ENCODE data around the gene EEF1G. TPM values are rescaled to one million over a fixed set of nuclear protein-coding genes. Genes with fewer than 3 reads are reported as not detected.

The EEF1G gene
- total and polyA plus RNA-seq, 2 of the 13 experiments (the other 11 are each of a cell fraction or from before 2014, with no cell fraction given): 1,787 to 2,144 TPM

GRCh38 chr11:62601372-62602140 is 27.9 kb upstream of the EEF1G start, which contains the start of gene MTA2 (continued):
- TF ChIP-seq ZNF687 (CRISPR knock-in tag; IDR thresholded peaks at IDR 0.05) (peak; percentile 89), ZNF264 (CRISPR knock-in tag; IDR thresholded peaks at IDR 0.05) (no peak), SYNCRIP (IDR thresholded peaks at IDR 0.05; ENCODE audit: insufficient read depth, low read depth, low read length) (no peak), ZNF343 (CRISPR knock-in tag; IDR thresholded peaks at IDR 0.05) (no peak; the same call in 1 of the 2 replicates), HDAC1 (CRISPR knock-in tag; IDR thresholded peaks at IDR 0.05) (peak; percentile 81), ELK4 (CRISPR knock-in tag; IDR thresholded peaks at IDR 0.05; ENCODE audit: borderline replicate concordance) (no peak), MYC (CRISPR knock-in tag; IDR thresholded peaks at IDR 0.05; ENCODE audit: borderline replicate concordance) (peak; percentile 66), ZFP36 (IDR thresholded peaks at IDR 0.05; ENCODE audit: borderline replicate concordance, low read depth, low read length, partially characterized antibody) (no peak), ZNF761 (CRISPR knock-in tag; conservative IDR thresholded peaks at IDR 0.05) (no peak), NFIB (CRISPR knock-in tag; IDR thresholded peaks at IDR 0.05; ENCODE audit: borderline replicate concordance) (no peak), ZNF678 (CRISPR knock-in tag; IDR thresholded peaks at IDR 0.05) (peak; percentile 86), ZMYM3 (CRISPR knock-in tag; IDR thresholded peaks at IDR 0.05) (no peak), MTF2 (CRISPR knock-in tag; IDR thresholded peaks at IDR 0.05; ENCODE audit: borderline replicate concordance) (no peak), SRY (CRISPR knock-in tag; IDR thresholded peaks at IDR 0.05) (peak; percentile 51; the same call in 1 of the 2 replicates), GATAD1 (CRISPR knock-in tag; IDR thresholded peaks at IDR 0.05) (peak; percentile 60), RARG (CRISPR knock-in tag; IDR thresholded peaks at IDR 0.05; ENCODE audit: low read depth) (no peak), CHD4 (IDR thresholded peaks at IDR 0.05; ENCODE audit: borderline replicate concordance, low read length) (no peak), KDM5B (CRISPR knock-in tag; IDR thresholded peaks at IDR 0.05; ENCODE audit: borderline replicate concordance) (peak; percentile 83), BRCA1 (CRISPR knock-in tag; IDR thresholded peaks at IDR 0.05) (no peak), ZNF572 (CRISPR knock-in tag; IDR thresholded peaks at IDR 0.05) (no peak)
- TF ChIP-seq, protein P1, sequence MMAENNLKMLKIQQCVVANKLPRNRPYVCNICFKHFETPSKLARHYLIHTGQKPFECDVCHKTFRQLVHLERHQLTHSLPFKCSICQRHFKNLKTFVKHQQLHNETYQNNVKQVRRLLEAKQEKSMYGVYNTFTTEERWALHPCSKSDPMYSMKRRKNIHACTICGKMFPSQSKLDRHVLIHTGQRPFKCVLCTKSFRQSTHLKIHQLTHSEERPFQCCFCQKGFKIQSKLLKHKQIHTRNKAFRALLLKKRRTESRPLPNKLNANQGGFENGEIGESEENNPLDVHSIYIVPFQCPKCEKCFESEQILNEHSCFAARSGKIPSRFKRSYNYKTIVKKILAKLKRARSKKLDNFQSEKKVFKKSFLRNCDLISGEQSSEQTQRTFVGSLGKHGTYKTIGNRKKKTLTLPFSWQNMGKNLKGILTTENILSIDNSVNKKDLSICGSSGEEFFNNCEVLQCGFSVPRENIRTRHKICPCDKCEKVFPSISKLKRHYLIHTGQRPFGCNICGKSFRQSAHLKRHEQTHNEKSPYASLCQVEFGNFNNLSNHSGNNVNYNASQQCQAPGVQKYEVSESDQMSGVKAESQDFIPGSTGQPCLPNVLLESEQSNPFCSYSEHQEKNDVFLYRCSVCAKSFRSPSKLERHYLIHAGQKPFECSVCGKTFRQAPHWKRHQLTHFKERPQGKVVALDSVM (CRISPR knock-in tag; IDR thresholded peaks at IDR 0.05): peak; percentile 41; the same call in 1 of the 2 replicates

Data from HepG2 (cell line).